ENCODE measurements around the gene CDH12. TPM values are rescaled to one million over a fixed set of nuclear protein-coding genes. Genes with fewer than 3 reads are reported as not detected.
"Not testable (repeated sequence)": the region's sequence is repeated elsewhere in the genome, so short reads cannot be mapped to it uniquely, and the experiment has no call there.

The CDH12 gene
- total RNA-seq, 2 donors from 2014 or later, result 0.14 to 1.0 TPM

- Histone ChIP-seq H3K9me3 (no peaks in the 10 kb centered on the region), H3K27me3 (replicated peaks; ENCODE audit: insufficient read depth) (no peaks in the 10 kb centered on the region), H3K27ac (no peak overlapping the region), H3K4me3 (no peak overlapping the region), H3K4me1 (replicated peaks) (no peaks in the 10 kb centered on the region), H3K36me3 (no peaks in the 10 kb centered on the region)
- 80% methylated on average over 3 of the region's 3 CpGs for WGBS
- TF ChIP-seq POLR2A (IDR thresholded peaks at IDR 0.05), result no peak
- no peak for TF ChIP-seq CTCF (IDR thresholded peaks at IDR 0.05)
- TF ChIP-seq POLR2AphosphoS5 (IDR thresholded peaks at IDR 0.05), result no peak
- no peak for DNase-seq (ENCODE audit: low spot score)
- intact Hi-C loops (cut with DNase I), result no loop called here
These were observed 331.6 kb downstream of the CDH12 start for GRCh38 chr5:22521521-22521920.

GRCh38 chr5:22516497-22516896, 336.6 kb downstream of the CDH12 start:
- intact Hi-C loops (cut with DNase I); DNase-seq (ENCODE audit: low spot score); H3K9me3 ChIP-seq; H3K4me3 ChIP-seq; H3K27me3 ChIP-seq (replicated peaks; ENCODE audit: insufficient read depth); H3K27ac ChIP-seq; H3K4me1 ChIP-seq (replicated peaks); H3K36me3 ChIP-seq: not testable (repeated sequence)
- WGBS, result 88% methylated on average over 7 of the region's 7 CpGs

- H3K9me3 ChIP-seq, result no peaks in the 10 kb centered on the region
These were observed 338.9 kb downstream of the CDH12 start for GRCh38 chr5:22514231-22514630.

GRCh38 chr5:22505891-22506290, 347.3 kb downstream of the CDH12 start:
- Histone ChIP-seq H3K36me3 (no peaks in the 10 kb centered on the region), H3K9me3 (no peaks in the 10 kb centered on the region), H3K27me3 (replicated peaks; ENCODE audit: insufficient read depth) (no peaks in the 10 kb centered on the region), H3K4me3 (no peak overlapping the region), H3K4me1 (replicated peaks) (no peaks in the 10 kb centered on the region), H3K27ac (no peak overlapping the region)
- intact Hi-C loops (cut with DNase I), result no loop called here
- TF ChIP-seq POLR2AphosphoS5 (IDR thresholded peaks at IDR 0.05), result no peak
- 26% methylated on average over 3 of the region's 3 CpGs for WGBS
- no peak for DNase-seq (ENCODE audit: low spot score)

More at GRCh38 chr5:22514231-22514630, 338.9 kb downstream of the CDH12 start:
- DNase-seq (ENCODE audit: low spot score), result no peak
- H3K4me1 ChIP-seq (replicated peaks), result no peaks in the 10 kb centered on the region
- no peaks in the 10 kb centered on the region for H3K36me3 ChIP-seq
- TF ChIP-seq CTCF (IDR thresholded peaks at IDR 0.05), result no peak
- no peak for TF ChIP-seq POLR2AphosphoS5 (IDR thresholded peaks at IDR 0.05)
- no peak for TF ChIP-seq POLR2A (IDR thresholded peaks at IDR 0.05)
- no peak overlapping the region for H3K27ac ChIP-seq
- H3K4me3 ChIP-seq, result no peak overlapping the region
- no peaks in the 10 kb centered on the region for H3K27me3 ChIP-seq (replicated peaks; ENCODE audit: insufficient read depth)
- intact Hi-C loops (cut with DNase I), result no loop called here

GRCh38 chr5:22504411-22504810, 348.7 kb downstream of the CDH12 start:
- no peak for DNase-seq (ENCODE audit: low spot score)
- intact Hi-C loops (cut with DNase I), result no loop called here
- Histone ChIP-seq H3K9me3 (no peaks in the 10 kb centered on the region), H3K27ac (no peak overlapping the region), H3K4me1 (replicated peaks) (no peaks in the 10 kb centered on the region), H3K36me3 (no peaks in the 10 kb centered on the region), H3K4me3 (no peak overlapping the region), H3K27me3 (replicated peaks; ENCODE audit: insufficient read depth) (no peaks in the 10 kb centered on the region)
- WGBS, result 77% methylated on average over 3 of the region's 3 CpGs
- no peak for TF ChIP-seq CTCF (IDR thresholded peaks at IDR 0.05)
- no peak for TF ChIP-seq POLR2A (IDR thresholded peaks at IDR 0.05)
- TF ChIP-seq POLR2AphosphoS5 (IDR thresholded peaks at IDR 0.05), result no peak

- Histone ChIP-seq H3K27me3 (replicated peaks; ENCODE audit: insufficient read depth) (no peaks in the 10 kb centered on the region), H3K4me3 (no peak overlapping the region), H3K27ac (no peak overlapping the region), H3K9me3 (no peaks in the 10 kb centered on the region), H3K36me3 (no peaks in the 10 kb centered on the region), H3K4me1 (replicated peaks) (no peaks in the 10 kb centered on the region)
- no peak for DNase-seq (ENCODE audit: low spot score)
- 90% methylated on average over 1 of the region's 1 CpG for WGBS
- TF ChIP-seq CTCF (IDR thresholded peaks at IDR 0.05), result no peak
- TF ChIP-seq POLR2A (IDR thresholded peaks at IDR 0.05), result no peak
- no peak for TF ChIP-seq POLR2AphosphoS5 (IDR thresholded peaks at IDR 0.05)
- intact Hi-C loops (cut with DNase I), result no loop called here
These were observed 352.6 kb downstream of the CDH12 start for GRCh38 chr5:22500556-22500955.
